ENCODE measurements around the gene KLRF2.

DNA sequence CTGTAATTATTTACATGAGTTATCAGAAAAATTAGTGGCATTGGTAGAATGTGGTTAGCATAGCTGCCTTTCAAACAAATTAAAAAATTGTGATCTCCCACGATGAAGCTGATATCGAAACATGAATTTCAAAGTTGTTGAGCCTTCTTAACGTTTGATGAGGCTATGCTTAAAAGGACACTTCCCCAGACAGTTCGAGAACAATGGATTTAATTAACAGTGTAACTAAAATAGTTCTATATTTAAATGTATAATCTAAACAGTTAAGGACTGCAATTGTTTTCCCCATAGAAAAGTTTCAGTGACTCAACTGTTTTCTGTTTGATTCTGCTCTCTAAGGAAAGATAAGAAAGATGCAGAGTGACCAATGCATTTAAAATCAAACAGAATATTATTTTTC lies 13.8 kb upstream of the KLRF2 start:
- TF ChIP-seq, protein P1, sequence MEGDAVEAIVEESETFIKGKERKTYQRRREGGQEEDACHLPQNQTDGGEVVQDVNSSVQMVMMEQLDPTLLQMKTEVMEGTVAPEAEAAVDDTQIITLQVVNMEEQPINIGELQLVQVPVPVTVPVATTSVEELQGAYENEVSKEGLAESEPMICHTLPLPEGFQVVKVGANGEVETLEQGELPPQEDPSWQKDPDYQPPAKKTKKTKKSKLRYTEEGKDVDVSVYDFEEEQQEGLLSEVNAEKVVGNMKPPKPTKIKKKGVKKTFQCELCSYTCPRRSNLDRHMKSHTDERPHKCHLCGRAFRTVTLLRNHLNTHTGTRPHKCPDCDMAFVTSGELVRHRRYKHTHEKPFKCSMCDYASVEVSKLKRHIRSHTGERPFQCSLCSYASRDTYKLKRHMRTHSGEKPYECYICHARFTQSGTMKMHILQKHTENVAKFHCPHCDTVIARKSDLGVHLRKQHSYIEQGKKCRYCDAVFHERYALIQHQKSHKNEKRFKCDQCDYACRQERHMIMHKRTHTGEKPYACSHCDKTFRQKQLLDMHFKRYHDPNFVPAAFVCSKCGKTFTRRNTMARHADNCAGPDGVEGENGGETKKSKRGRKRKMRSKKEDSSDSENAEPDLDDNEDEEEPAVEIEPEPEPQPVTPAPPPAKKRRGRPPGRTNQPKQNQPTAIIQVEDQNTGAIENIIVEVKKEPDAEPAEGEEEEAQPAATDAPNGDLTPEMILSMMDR (conservative IDR thresholded peaks at IDR 0.05; ENCODE audit: low read depth, low read length): no peak
- TF ChIP-seq EZH2phosphoT487 (IDR thresholded peaks at IDR 0.05; ENCODE audit: borderline replicate concordance, low read length) (no peak), EZH2 (IDR thresholded peaks at IDR 0.05; ENCODE audit: low read length, unreplicated experiment) (no peak)
